B cell (primary cell): Measurements from ENCODE around the gene ZBTB24. TPM values are rescaled to one million over a fixed set of nuclear protein-coding genes. Genes with fewer than 3 reads are reported as not detected.

Experiments
- ATAC-seq: fragments of 200-7000 bp; cut with Tn5 transposase; one replicate; pipeline ENCODE4 v1.10.0; 2021; ENCODE audit warnings: low read depth, mild to moderate bottlenecking, moderate number of reproducible peaks, moderate library complexity
- CTCF ChIA-PET: fragments of 350-600 bp; sonication (Branson Sonifier 250); formaldehyde crosslinking; loops from one replicate; lab custom pipeline; 2021; ENCODE audit warnings: antibody characterized with exemption, inconsistent platforms; lab: Charles Lee
- POLR2A ChIA-PET: fragments of 350-600 bp; sonication (Branson Sonifier 250); formaldehyde crosslinking; loops from one replicate; lab custom pipeline; 2021; ENCODE audit warnings: antibody characterized with exemption; lab: Charles Lee
- DNase-seq: peaks from one replicate; pipeline ENCODE4 v3.0.0; 2013
- H2AFZ ChIP-seq: 2 replicates; pipeline ENCODE4 v1.6.1; 2012; ENCODE audit warnings: mild to moderate bottlenecking, low read depth, low read length; ENCODE audit not compliant: insufficient read depth, poor library complexity, severe bottlenecking
- H3K27ac ChIP-seq, 2 donors: 1 replicate in 1 of 2; 2 replicates in 1 of 2; pipeline ENCODE4 v1.5.1; 2012 to 2013; ENCODE audit warnings: low read length in 2 of 2, mild to moderate bottlenecking in 2 of 2, moderate library complexity in 1 of 2
- H3K27me3 ChIP-seq, 4 experiments: fragments of 200-600 bp in 1 of 4; sonication (generic) in 1 of 4; replicated peaks in 1 of 4; 1 replicate in 2 of 4; 2 replicates in 2 of 4; pipeline versions ENCODE4 v1.6.1 to v1.7.0; 2013 to 2016; ENCODE audit warnings: low read length in 3 of 4, mild to moderate bottlenecking in 2 of 4, mixed read lengths in 1 of 4, moderate library complexity in 1 of 4; ENCODE audit not compliant: insufficient read depth in 4 of 4, control insufficient read depth in 3 of 4; ENCODE audit errors: control extremely low read depth in 1 of 4
- H3K36me3 ChIP-seq, 2 experiments: replicated peaks in 1 of 2; 1 replicate in 1 of 2; 2 replicates in 1 of 2; pipeline versions ENCODE4 v1.6.1 to v1.7.1; 2013; ENCODE audit warnings: low read length in 1 of 2; ENCODE audit not compliant: insufficient read depth in 2 of 2, control insufficient read depth in 1 of 2; ENCODE audit errors: control extremely low read depth in 1 of 2, extremely low read depth in 1 of 2
- H3K4me1 ChIP-seq, 2 donors: fragments of 200-600 bp in 1 of 2; sonication (generic) in 1 of 2; 1 replicate in 1 of 2; 2 replicates in 1 of 2; pipeline versions ENCODE4 v1.5.1 to v1.6.1; 2013 to 2017; ENCODE audit warnings: low read length in 2 of 2; ENCODE audit not compliant: control insufficient read depth in 2 of 2, insufficient read depth in 2 of 2
- H3K4me2 ChIP-seq: replicated peaks from 2 replicates; pipeline ENCODE3; 2012; ENCODE audit warnings: mild to moderate bottlenecking, low read depth, low read length; ENCODE audit not compliant: poor library complexity, severe bottlenecking
- H3K4me3 ChIP-seq, 5 experiments: fragments of 200-600 bp in 1 of 5; sonication (generic) in 1 of 5; 1 replicate in 3 of 5; 2 replicates in 2 of 5; pipeline versions ENCODE4 v1.5.1 to v1.7.0; 2011 to 2016; ENCODE audit warnings: low read length in 4 of 5, mild to moderate bottlenecking in 4 of 5, low read depth in 2 of 5, control low read depth in 1 of 5, moderate library complexity in 1 of 5; ENCODE audit not compliant: insufficient read depth in 1 of 5; ENCODE audit errors: control extremely low read depth in 1 of 5, extremely low read depth in 1 of 5
- H3K79me2 ChIP-seq: fragments of 200-600 bp; sonication (generic); one replicate; pipeline ENCODE4 v1.6.0; 2016; ENCODE audit warnings: low read length; ENCODE audit not compliant: control insufficient read depth, insufficient read depth
- H3K9ac ChIP-seq: fragments of 200-600 bp; sonication (generic); 2 replicates; pipeline ENCODE4 v1.6.1; 2017; ENCODE audit warnings: mild to moderate bottlenecking, low read length, moderate library complexity
- H3K9me3 ChIP-seq, 3 donors: one replicate each; pipeline versions ENCODE4 v1.6.1 to v1.7.1; 2013; ENCODE audit warnings: low read length in 2 of 3; ENCODE audit not compliant: control insufficient read depth in 2 of 3, insufficient read depth in 1 of 3; ENCODE audit errors: control extremely low read depth in 1 of 3
- H4K20me1 ChIP-seq: 2 replicates; pipeline ENCODE4 v1.6.0; 2012; ENCODE audit warnings: mild to moderate bottlenecking, low read length; ENCODE audit not compliant: insufficient read depth, control insufficient read depth, poor library complexity, severe bottlenecking
- H3K27ac Mint-ChIP-seq: one replicate; pipeline ENCODE4 v1.8.0; 2021; ENCODE audit warnings: mixed read lengths
- H3K27me3 Mint-ChIP-seq: one replicate; pipeline ENCODE4 v1.8.0; 2021; ENCODE audit warnings: mixed read lengths
- H3K4me1 Mint-ChIP-seq: one replicate; pipeline ENCODE4 v1.8.0; 2021; ENCODE audit warnings: mixed read lengths
- H3K4me3 Mint-ChIP-seq: one replicate; pipeline ENCODE4 v1.8.0; 2021; ENCODE audit warnings: mixed read lengths
- H3K9me3 Mint-ChIP-seq: one replicate; pipeline ENCODE4 v1.8.0; 2022; ENCODE audit warnings: mixed read lengths; ENCODE audit not compliant: insufficient read depth
- CTCF ChIP-seq: fragments of 200-600 bp; IDR thresholded peaks from one replicate; pipeline ENCODE4 v1.8.0; 2022; ENCODE audit warnings: antibody characterized with exemption, mild to moderate bottlenecking
- EZH2 ChIP-seq: IDR thresholded peaks from 2 replicates; pipeline ENCODE4 v1.6.1; 2012; ENCODE audit warnings: borderline replicate concordance, low read depth, mild to moderate bottlenecking, moderate library complexity, low read length; ENCODE audit not compliant: insufficient read depth, poor library complexity, severe bottlenecking
- WGBS: methylation state at CpG from one replicate; pipeline ENCODE4 v1.1.5; 2013; ENCODE audit warnings: missing lambda C conversion rate; ENCODE audit not compliant: insufficient coverage; 5-methylcytosine and 5-hydroxymethylcytosine counted together
- intact Hi-C: fragments of 100-400 bp; cut with micrococcal nuclease; formaldehyde crosslinking; loops from one replicate; pipeline ENCODE4 v1.10.0; 2022
- polyA plus RNA-seq: library from polyadenylated mRNA; depleted of rRNA; stranded (reverse); fragments of >200 nt; gene quantifications from 2 replicates; pipeline ENCODE4 v1.2.3, GENCODE V29; 2012
- total RNA-seq, 2 donors: library from RNA; stranded (reverse); fragments of 120-200 nt in 1 of 2; gene quantifications; 1 replicate in 1 of 2; 2 replicates in 1 of 2; pipeline versions ENCODE4 v1.2.3 to v1.2.4, GENCODE V29; 2013 to 2022

The ZBTB24 gene
- total and polyA plus RNA-seq, 2 donors (not counting 1 experiment from before 2014, with no cell fraction given) = 10.6 to 31.4 TPM

- DNase-seq (no peak), ATAC-seq (no peak)
- H3K79me2 ChIP-seq = no peaks in the 10 kb centered on the region
- POLR2A ChIA-PET = no interaction called here
- 94% methylated on average over 8 of the region's 9 CpGs for WGBS
- no peak for TF ChIP-seq EZH2
- no peak for TF ChIP-seq CTCF
- H4K20me1 ChIP-seq = no peaks in the 10 kb centered on the region
- CTCF ChIA-PET = interaction anchor here (0.6 kb wide), 1 partner anchor 208 kb away, joined by 4 read pairs; no protein-coding TSS in a partner anchor
- H3K4me3 ChIP-seq = no peak overlapping the region
- peaks cover 8 to 12% of the 10 kb centered on the region in 2 donors for H3K4me1 ChIP-seq
- no peaks in the 10 kb centered on the region for H3K27me3 ChIP-seq
- no peak overlapping the region for H3K9ac ChIP-seq
- no peaks in the 10 kb centered on the region for H3K36me3 ChIP-seq
- no peak overlapping the region for H2AFZ ChIP-seq
- intact Hi-C loops = no loop called here
- Mint-ChIP-seq H3K4me1 (peaks cover 17% of the 10 kb centered on the region), H3K27me3 (no peaks in the 10 kb centered on the region), H3K4me3 (no peak overlapping the region), H3K27ac (no peak overlapping the region), H3K9me3 (no peaks in the 10 kb centered on the region)
- no peak overlapping the region for H3K27ac ChIP-seq
- H3K4me2 ChIP-seq = no peak overlapping the region
- H3K9me3 ChIP-seq = no peaks in the 10 kb centered on the region
Measured at GRCh38 chr6:109496036-109496772, 13.2 kb upstream of the ZBTB24 start.

DNA sequence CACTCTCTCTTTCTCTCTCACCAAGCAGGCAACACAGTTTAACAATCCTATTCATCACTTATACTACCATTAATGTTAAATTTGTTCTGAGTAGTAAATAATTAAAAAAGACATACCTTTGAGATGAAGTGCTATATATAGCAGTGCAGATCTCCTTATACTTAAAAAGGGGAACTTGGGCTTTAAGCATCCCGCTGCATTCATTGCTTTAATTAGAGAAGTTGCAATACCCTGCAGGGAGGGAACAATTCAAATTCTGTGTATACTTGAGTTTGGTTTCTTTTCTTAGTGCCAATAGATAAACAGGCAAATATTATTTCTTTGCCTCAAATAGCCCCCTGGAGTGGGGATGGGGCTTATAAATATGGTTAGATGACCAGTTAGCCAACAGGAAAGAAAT is 10.8 kb upstream of the ZBTB24 start:
- H3K4me2 ChIP-seq = peak overlapping the region; percentile 29
- no peaks in the 10 kb centered on the region for H4K20me1 ChIP-seq
- no peak overlapping the region for H3K27ac ChIP-seq
- no peaks in the 10 kb centered on the region for H3K9me3 ChIP-seq
- no peak overlapping the region for H3K4me3 ChIP-seq
- peaks cover 8 to 14% of the 10 kb centered on the region in 2 donors for H3K4me1 ChIP-seq
- ATAC-seq = peak; percentile 57
- Mint-ChIP-seq H3K4me1 (peaks cover 22% of the 10 kb centered on the region), H3K4me3 (no peak overlapping the region), H3K9me3 (no peaks in the 10 kb centered on the region), H3K27me3 (no peaks in the 10 kb centered on the region), H3K27ac (no peak overlapping the region)
- H3K36me3 ChIP-seq = no peaks in the 10 kb centered on the region
- POLR2A ChIA-PET = no interaction called here
- H2AFZ ChIP-seq = no peak overlapping the region
- H3K9ac ChIP-seq = no peak overlapping the region
- 0% methylated on average over 1 of the region's 1 CpG for WGBS
- TF ChIP-seq EZH2 (no peak), CTCF (no peak)
- H3K27me3 ChIP-seq = no peaks in the 10 kb centered on the region
- no peaks in the 10 kb centered on the region for H3K79me2 ChIP-seq
- CTCF ChIA-PET = no interaction called here
- peak; percentile 52 for DNase-seq
- intact Hi-C loops = no loop called here
